K562 (cell line): ENCODE results near the gene UNC5B. TPM values are rescaled to one million over a fixed set of nuclear protein-coding genes. Genes with fewer than 3 reads are reported as not detected.

Experiments used
- CUX1 ChIP-seq: fragments of 200-800 bp; sonication (Bioruptor generic); IDR thresholded peaks from 2 replicates; pipeline ENCODE4 v1.6.1; 2016; ENCODE audit warnings: missing genetic modification characterization, missing compliant biosample characterization
- ELF2 ChIP-seq: fragments of 250-450 bp; sonication (Bioruptor Pico); IDR thresholded peaks from 2 replicates; pipeline ENCODE4 v1.5.0; 2021; ENCODE audit warnings: mild to moderate bottlenecking
- ELF4 ChIP-seq: fragments of 450-650 bp; formaldehyde crosslinking; IDR thresholded peaks from 2 replicates; pipeline ENCODE4 v1.4.0; 2022; ENCODE audit warnings: missing genetic modification characterization
- EWSR1 ChIP-seq: fragments of 450-650 bp; IDR thresholded peaks from 2 replicates; pipeline ENCODE4 v1.6.1; 2018; ENCODE audit warnings: borderline replicate concordance, mild to moderate bottlenecking, low read depth, moderate library complexity; ENCODE audit not compliant: partially characterized antibody
- GTF3C2 ChIP-seq: IDR thresholded peaks from 3 replicates; pipeline ENCODE4 v1.6.1; 2011; ENCODE audit warnings: borderline replicate concordance, mild to moderate bottlenecking, moderate library complexity; ENCODE audit not compliant: insufficient read length; ENCODE audit errors: extremely low read depth
- KAT2B ChIP-seq: IDR thresholded peaks from one replicate; pipeline ENCODE4 v1.6.1; 2012; ENCODE audit warnings: low read depth, mild to moderate bottlenecking, control low read depth, inconsistent platforms, low read length, moderate library complexity
- KDM5B ChIP-seq: fragments of 200-600 bp; sonication (generic); IDR thresholded peaks from 2 replicates; pipeline ENCODE4 v1.6.1; 2012; ENCODE audit warnings: low read depth, mild to moderate bottlenecking, moderate library complexity, low read length, control low read depth, inconsistent platforms; ENCODE audit not compliant: insufficient replicate concordance
- MAFK ChIP-seq: IDR thresholded peaks from 2 replicates; pipeline ENCODE4 v1.6.1; 2011; ENCODE audit warnings: low read length, improper control_type of control experiment
- POLR2G ChIP-seq: fragments of 200-400 bp; formaldehyde crosslinking; IDR thresholded peaks from 2 replicates; pipeline ENCODE4 v1.6.1; 2017; ENCODE audit warnings: low read depth, mild to moderate bottlenecking, antibody characterized with exemption, low read length, moderate library complexity
- RAD21 ChIP-seq, 2 experiments: fragments of 250-450 bp in 1 of 2; fragments of 450-650 bp in 1 of 2; sonication (Bioruptor Pico) in 1 of 2; formaldehyde crosslinking in 1 of 2; IDR thresholded peaks in 1 of 2; conservative IDR thresholded peaks in 1 of 2; 2 replicates each; pipeline versions ENCODE4 v1.4.0 to v1.8.0; 2020 to 2022; ENCODE audit warnings: mild to moderate bottlenecking in 2 of 2, moderate library complexity in 1 of 2
- RBM39 ChIP-seq: fragments of 200-400 bp; formaldehyde crosslinking; optimal IDR thresholded peaks from 2 replicates; pipeline ENCODE3; 2018; ENCODE audit warnings: low read depth, low read length
- SFPQ ChIP-seq: fragments of 200-400 bp; formaldehyde crosslinking; IDR thresholded peaks from 2 replicates; pipeline ENCODE4 v1.6.1; 2017; ENCODE audit warnings: mild to moderate bottlenecking, low read depth, low read length, moderate library complexity
- STAT5B ChIP-seq: fragments of 250-450 bp; sonication (Bioruptor Pico); IDR thresholded peaks from 2 replicates; pipeline ENCODE4 v1.8.0; 2021; ENCODE audit warnings: mild to moderate bottlenecking, inconsistent platforms
- USF2 ChIP-seq: sonication (generic); formaldehyde crosslinking; IDR thresholded peaks from 2 replicates; pipeline ENCODE4 v1.5.0; 2020; ENCODE audit warnings: missing genetic modification reagents
- ZNF695 ChIP-seq: fragments of 450-650 bp; formaldehyde crosslinking; IDR thresholded peaks from 2 replicates; pipeline ENCODE4 v1.4.0; 2020; ENCODE audit warnings: mild to moderate bottlenecking, moderate library complexity
- polyA plus RNA-seq, 8 experiments: library from polyadenylated mRNA; depleted of rRNA in 4 of 8; stranded (reverse) in 5 of 8; unstranded in 3 of 8; fragments of >200 nt; fragmentation: Nextera tagmentation in 2 of 8; fragmentation: Illumina TruSeq in 1 of 8; extraction: Ambion mirVana in 2 of 8; extraction: Trizol in 1 of 8; gene quantifications; 2 replicates each; pipeline versions ENCODE4 v1.2.1 to v1.2.3, GENCODE V29; 2011 to 2014; ENCODE audit warnings: inconsistent platforms in 1 of 8, missing spikeins in 1 of 8
- total RNA-seq, 7 experiments: library from RNA; depleted of rRNA in 6 of 7; stranded (reverse); fragments of >200 nt in 6 of 7; fragmentation: Illumina TruSeq in 2 of 7; extraction: Trizol in 2 of 7; gene quantifications; 2 replicates each; pipeline versions ENCODE4 v1.2.1 to v1.2.3, GENCODE V29; 2011 to 2021; ENCODE audit warnings: low replicate concordance in 1 of 7

UNC5B gene
- total and polyA plus RNA-seq, 9 of the 15 experiments (the other 6 are each of a cell fraction or from before 2014, with no cell fraction given), result 0.10 to 8.4 (median 2.1) TPM

GRCh38 chr10:71266147-71266917 lies 54.0 kb downstream of the UNC5B start (continued):
- TF ChIP-seq SFPQ, result no peak
- TF ChIP-seq STAT5B (CRISPR knock-in tag), result no peak
- TF ChIP-seq POLR2G, result peak; percentile 90
- TF ChIP-seq KAT2B, result no peak
- peak; percentile 39 for TF ChIP-seq MAFK
- no peak for TF ChIP-seq RBM39
- peak; percentile 46 to 53; a peak in 3 of 4 replicates for TF ChIP-seq RAD21 (CRISPR knock-in tag; conservative IDR thresholded peaks at IDR 0.05 in 1 of 2, IDR thresholded peaks at IDR 0.05 in 1 of 2)
- TF ChIP-seq KDM5B, result no peak
- no peak for TF ChIP-seq GTF3C2
- TF ChIP-seq ZNF695 (CRISPR knock-in tag), result no peak
- no peak for TF ChIP-seq CUX1 (CRISPR knock-in tag)
- no peak for TF ChIP-seq USF2 (CRISPR knock-in tag)
- TF ChIP-seq ELF2, result peak; percentile 77
- TF ChIP-seq EWSR1, result no peak
- no peak; the same call in 1 of the 2 replicates for TF ChIP-seq ELF4 (CRISPR knock-in tag)
